Tibial nerve (tissue), 4 donors: ENCODE measurements around the gene RAET1L.

ENCODE experiments used
- CTCF ChIP-seq, 5 experiments: fragments of 200-600 bp in 3 of 5; fragments of 450-650 bp in 2 of 5; sonication (generic) in 3 of 5; IDR thresholded peaks; one replicate each; pipeline ENCODE4 v1.5.1; 2016 to 2019; ENCODE audit warnings: antibody characterized with exemption in 5 of 5, mild to moderate bottlenecking in 3 of 5, moderate library complexity in 2 of 5
- EP300 ChIP-seq, 2 donors: sonication (generic); formaldehyde crosslinking; IDR thresholded peaks; one replicate each; pipeline ENCODE4 v1.6.1; 2017; ENCODE audit warnings: antibody characterized with exemption in 2 of 2, mild to moderate bottlenecking in 1 of 2
- POLR2A ChIP-seq, 2 donors: fragments of 450-650 bp; IDR thresholded peaks; one replicate each; pipeline ENCODE4 v1.6.1; 2017; ENCODE audit warnings: antibody characterized with exemption in 2 of 2, mild to moderate bottlenecking in 2 of 2, moderate library complexity in 2 of 2

DNA sequence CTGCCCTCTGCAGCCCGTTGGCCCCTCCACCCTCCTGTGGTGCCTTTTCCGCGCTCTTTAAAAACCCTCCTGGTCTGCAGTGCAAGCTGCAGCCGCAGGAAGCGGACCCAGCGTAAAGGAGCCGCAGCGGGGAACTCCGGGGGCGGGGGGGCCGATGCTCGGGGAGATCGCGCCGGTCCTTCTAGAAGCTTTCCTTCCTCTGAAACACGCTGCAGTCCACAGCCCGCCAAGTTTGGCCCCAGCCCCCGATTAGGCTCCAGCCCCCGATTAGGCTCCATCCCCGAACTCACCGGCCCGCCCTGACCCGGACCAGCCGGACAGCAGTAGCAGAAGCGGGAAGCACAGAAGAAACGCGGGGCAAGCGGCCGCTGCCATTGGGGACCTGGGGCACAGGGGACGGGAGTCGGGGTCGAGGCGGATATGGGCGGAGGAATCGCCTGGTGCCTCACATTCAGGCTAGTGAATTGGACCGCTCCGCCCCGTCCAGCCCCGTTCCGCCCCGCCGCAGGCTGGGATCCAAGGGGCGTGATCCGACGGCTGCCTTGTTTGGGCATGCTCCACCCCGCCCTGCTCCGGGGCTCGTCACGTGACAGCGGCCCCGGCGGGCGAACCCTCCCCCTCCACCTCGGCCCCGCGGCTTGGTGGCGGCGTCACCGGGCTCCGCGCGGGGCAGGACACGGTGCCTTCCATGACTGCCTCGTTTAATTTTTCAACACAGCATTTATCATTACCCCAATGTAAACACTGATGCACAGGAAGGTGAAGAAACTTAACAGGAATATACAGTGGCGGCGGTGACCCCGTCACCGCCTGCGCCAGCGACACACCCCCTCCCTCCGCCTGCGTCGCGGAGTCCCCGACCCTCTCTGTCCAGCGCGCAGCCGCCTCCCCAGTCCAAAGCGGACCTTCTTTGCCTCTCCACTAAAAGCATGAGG is 20.3 kb downstream of the RAET1L start:
- TF ChIP-seq CTCF (IDR thresholded peaks at IDR 0.05): no peak
- TF ChIP-seq POLR2A (IDR thresholded peaks at IDR 0.05): no peak
- TF ChIP-seq EP300 (IDR thresholded peaks at IDR 0.05): peak in 1 of 2 donors; percentile 42
